Thyroid gland (tissue), 4 donors: ENCODE results near the gene C12orf42.

Source experiments
- POLR2A ChIP-seq, 2 donors: fragments of 450-650 bp; IDR thresholded peaks; one replicate each; pipeline ENCODE4 v1.6.1; 2017; ENCODE audit warnings: antibody characterized with exemption in 2 of 2, mild to moderate bottlenecking in 2 of 2, moderate library complexity in 1 of 2
- TF ChIP-seq, protein P1 (sequence below), 6 experiments: fragments of 200-600 bp in 3 of 6; fragments of 450-650 bp in 3 of 6; sonication (generic) in 3 of 6; IDR thresholded peaks; one replicate each; pipeline ENCODE4 v1.5.1; 2016 to 2019; ENCODE audit warnings: antibody characterized with exemption in 6 of 6, mild to moderate bottlenecking in 2 of 6, inconsistent platforms in 1 of 6, moderate library complexity in 1 of 6

DNA sequence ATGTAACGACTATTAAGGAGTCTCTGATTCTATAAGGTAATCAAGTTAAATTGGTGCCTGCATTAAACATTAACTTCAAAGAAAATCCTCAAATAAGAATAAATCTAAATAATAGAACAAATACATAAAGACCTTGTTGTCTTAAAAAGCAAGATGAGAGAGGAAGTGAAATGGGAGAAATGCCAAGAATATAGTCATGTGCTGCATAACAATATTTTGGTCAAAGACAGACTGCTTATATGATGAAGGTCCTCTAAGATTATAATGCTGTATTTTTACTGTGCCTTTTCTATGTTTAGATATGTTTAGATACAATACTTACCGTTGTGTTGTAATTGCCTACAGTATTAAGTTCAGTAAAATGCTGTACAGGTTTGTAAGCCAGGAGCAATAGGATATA, 213.6 kb downstream of the C12orf42 start:
- no peak for TF ChIP-seq POLR2A (IDR thresholded peaks at IDR 0.05)
- TF ChIP-seq, protein P1, sequence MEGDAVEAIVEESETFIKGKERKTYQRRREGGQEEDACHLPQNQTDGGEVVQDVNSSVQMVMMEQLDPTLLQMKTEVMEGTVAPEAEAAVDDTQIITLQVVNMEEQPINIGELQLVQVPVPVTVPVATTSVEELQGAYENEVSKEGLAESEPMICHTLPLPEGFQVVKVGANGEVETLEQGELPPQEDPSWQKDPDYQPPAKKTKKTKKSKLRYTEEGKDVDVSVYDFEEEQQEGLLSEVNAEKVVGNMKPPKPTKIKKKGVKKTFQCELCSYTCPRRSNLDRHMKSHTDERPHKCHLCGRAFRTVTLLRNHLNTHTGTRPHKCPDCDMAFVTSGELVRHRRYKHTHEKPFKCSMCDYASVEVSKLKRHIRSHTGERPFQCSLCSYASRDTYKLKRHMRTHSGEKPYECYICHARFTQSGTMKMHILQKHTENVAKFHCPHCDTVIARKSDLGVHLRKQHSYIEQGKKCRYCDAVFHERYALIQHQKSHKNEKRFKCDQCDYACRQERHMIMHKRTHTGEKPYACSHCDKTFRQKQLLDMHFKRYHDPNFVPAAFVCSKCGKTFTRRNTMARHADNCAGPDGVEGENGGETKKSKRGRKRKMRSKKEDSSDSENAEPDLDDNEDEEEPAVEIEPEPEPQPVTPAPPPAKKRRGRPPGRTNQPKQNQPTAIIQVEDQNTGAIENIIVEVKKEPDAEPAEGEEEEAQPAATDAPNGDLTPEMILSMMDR (IDR thresholded peaks at IDR 0.05) = no peak
